DMS53 treated with DMSO at 0.1 percent for 48 hours (cell line): ENCODE measurements around the gene VSIR.
A peak's percentile ranks its signal among the peaks of the same experiment; 100 is the strongest.

Source experiments
- DNase-seq: peaks from one replicate; lab custom pipeline; 2025; ENCODE audit not compliant: unreplicated experiment; lab: John Stamatoyannopoulos, UW

The VSIR gene

DNA sequence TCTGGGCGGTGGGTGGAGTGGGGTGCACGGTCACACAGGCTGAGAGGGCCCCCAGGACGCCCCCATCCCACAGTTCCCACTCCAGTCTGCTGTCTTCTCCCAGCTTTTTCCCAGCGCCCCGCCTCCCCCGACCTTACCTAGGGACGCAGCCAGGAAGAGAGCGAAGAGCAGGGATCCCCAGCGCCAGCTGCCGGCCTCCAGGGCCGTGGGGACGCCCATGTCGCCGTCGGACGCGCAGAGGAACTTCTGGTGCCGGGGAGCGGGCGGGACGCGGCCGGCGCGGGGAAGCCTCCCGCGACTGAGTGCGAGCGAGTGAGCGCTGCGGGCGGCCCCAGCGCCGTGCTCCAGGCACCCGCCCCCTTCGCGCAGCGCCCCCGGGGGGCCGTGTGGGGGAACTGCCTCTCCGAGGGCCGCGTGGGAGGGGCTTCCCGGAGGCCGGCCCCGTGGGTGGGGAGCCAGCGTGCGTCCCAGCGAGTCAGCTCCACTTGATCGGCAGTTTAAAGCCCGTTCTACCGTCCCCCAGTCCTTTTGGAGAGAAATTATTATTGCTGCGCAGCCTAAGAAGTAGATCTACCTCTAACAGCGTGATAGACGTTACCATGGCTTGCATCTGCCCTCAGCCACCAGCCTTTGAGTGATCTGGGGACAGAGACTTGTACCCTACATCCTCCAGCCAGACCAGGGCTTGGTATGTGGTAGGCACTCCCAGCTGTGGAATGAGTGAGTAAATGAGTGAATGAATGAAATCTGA is at the start of gene VSIR:
VSIR (minus strand) TSS at position 300 of the 751 bp plus-strand sequence; CDS start at position 219, 81 bp downstream.
- peak; percentile 73 for DNase-seq

DNA sequence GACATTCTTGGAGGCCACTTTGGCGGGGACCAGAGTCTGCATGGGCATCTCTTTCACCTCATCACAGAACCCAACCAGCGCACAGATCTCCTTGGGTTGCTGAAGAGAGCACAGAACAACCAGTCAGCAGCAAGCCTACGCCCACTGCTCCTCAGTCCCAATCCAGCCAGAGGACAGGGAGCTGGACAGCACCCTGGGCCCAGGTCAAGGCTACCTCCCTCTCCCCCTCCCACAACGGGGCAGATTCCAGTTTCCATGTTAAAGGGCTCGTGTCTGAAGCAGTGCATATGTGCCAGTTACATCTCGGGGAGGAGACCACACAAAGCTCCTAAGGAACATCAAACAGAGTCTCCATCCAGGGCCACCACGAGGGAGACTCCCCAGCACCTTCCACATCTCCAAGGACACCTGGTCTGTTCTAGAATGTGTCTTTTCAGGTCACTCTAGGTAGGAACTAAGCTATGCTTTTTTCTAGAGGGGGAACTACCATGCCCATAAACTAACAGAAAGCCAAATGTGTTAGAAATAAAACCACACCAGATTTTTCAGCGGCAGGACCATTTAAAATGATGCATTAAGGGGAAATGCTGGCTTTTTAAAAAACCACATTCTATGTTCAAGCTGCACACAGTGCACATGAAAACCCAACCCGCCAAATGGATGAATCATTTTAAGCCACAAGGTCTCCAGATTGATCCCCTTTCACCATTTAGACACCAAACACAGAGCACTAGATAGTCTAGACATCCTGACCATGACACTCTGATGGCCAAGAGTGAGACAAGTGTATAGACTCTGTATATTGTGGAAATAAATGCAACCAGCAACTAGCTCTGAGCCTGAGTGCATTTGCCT is 48.8 kb upstream of the VSIR start:
- DNase-seq = no peak

DNA sequence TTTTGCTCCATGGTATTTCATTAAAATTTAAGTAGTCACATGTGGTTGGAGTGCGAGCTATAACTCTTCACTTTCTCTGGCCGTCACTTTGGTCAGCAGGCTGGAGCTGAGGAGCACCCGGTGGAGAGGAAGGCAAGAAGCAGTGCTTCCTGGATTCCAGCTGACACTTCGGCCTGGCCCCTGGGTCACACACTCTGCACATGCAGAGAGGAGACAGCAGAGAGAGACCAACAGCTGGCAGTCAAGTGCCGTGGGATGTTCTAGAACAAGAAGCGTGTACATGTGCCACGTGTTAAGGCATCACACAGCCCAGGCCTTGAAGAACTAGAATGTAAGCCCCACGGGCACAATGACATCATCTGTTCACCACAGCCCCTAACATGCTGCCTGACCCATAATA is 47.6 kb upstream of the VSIR start:
- no peak for DNase-seq

DNA sequence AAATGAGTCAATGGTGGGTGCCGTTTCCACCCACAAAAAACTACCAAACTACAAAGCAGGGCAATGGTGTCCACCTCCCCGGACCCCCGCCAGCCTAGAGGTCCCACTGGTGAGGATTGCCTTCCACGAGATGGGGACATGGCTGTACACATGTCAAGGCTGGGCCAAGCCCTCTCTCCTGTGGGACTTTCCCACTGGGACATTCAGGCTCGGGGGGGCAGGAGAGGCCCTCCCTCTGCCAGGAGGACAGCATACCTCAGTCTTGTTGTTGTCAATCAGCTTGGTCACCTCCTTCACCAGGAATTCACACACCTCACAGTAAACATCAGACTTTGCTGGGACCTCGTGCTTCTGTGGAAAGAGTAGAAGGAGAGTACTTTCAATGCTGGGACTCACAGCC is 46.7 kb upstream of the VSIR start:
- no peak for DNase-seq

DNA sequence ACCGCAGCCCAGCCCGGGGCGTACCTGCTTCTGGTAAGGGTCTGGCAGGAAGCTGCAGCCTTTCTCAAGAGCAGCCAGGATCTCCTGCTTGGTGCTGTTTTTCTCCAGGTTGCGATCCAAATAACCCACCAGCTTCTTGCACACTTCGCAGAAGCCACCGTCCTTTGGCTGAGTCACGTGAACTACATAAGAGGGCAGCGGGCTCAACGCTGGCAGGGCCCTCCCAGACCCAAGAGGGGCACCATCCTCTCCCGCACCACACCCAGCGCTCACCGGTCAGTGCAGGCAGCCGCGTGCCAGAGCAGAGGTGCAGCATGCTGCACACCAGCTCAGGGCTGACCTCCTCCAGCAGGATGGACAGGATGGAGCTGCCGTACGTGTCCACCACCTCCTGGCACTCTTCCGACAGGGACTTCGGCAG is 46.1 kb upstream of the VSIR start:
- no peak for DNase-seq

DNA sequence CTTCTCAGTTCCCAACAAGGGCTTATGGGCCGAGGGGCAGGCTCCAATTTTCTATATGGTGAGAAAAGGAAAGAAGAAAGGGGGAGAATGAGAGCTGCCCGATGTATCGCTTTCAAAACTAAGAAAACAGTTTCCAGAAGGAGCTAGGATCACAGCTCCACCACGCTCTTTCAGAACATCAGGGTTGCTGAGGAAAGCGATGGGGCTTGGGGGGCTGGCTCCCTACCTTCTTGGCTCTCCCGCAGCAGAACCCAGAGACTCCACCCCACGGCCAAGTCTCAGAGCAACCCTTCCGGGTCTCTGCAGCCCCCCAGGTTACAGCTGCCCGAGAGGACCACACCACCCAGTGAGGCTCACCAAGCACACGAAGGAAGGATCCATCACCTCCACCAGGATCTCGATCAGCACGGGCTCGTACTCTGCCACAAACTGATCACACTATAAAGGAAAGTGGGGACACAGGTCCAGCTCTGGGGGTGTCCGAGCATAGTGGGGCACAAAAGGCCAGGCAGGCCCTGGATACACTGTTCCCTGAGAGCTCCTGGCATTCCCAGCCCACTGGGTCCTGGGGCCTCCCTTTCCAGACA is 45.4 kb upstream of the VSIR start:
- no peak for DNase-seq

DNA sequence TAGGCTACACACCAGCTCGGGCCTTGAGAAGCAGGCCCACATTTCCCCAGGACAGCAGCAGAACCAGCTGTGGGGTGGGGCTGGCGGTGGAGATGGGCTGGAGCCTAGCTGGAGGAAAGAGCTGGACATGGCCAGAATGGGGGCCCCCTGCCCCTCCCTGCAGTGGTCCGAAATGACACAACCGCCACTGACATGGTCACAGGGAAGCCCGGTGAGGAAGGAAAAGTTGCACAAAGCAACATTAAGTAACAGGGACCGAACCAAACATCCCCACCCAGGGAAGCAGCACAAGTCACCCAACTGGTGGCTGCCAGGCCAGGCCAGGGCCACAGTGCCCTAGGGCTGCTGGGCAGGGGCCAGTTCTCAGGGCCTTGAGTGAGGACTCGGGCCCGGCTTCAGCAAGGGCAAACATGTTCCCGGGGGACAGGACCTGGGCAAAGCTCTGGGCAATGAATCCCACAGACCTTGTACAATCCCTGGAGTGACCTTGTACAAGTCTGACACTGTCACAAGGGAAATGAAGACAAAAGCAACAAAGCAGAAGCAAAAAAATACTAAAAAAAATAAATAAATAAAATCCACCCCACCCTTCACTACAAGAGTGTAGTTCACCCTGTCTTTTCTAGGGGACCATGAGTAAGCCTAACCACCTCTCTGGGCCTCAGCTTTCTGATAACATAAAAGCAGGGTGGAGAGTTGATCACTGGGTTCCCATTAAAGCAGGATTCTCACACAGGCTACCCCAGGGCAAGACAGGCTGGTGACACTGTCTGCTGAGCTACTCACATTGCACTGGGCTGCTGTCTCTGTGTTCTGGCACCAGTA is 44.7 kb upstream of the VSIR start:
- no peak for DNase-seq

DNA sequence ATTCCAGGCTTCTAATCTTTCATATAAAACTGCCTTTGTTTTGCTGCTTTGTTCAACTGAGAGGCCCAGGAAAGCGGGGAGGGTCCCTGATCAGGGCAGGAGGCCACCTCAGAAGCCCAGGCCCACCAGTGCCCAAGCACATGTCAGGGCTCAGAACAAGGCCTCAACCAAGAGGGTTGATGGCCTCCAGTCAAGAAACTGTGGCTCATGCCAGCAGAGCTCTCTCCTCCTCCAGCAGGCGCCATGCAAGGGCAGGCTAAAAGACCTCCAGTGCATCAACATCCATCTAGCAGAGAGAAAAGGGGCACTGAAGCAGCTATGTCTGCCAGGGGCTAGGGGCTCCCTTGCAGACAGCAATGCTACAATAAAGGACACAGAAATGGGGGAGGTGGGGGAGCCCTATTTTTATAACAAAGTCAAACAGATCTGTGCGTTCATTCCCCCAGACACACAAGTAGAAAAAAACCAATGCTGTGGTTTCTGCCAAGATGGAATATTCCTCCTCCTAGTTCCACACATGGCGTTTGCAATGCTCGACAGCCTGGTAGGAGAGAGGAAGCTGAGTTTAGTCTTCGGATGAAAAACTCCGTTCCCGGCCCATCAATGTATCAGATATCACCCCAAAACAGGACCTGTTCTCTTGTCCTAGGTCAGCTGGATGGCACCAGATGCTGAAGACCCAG is 43.8 kb upstream of the VSIR start:
- no peak for DNase-seq

DNA sequence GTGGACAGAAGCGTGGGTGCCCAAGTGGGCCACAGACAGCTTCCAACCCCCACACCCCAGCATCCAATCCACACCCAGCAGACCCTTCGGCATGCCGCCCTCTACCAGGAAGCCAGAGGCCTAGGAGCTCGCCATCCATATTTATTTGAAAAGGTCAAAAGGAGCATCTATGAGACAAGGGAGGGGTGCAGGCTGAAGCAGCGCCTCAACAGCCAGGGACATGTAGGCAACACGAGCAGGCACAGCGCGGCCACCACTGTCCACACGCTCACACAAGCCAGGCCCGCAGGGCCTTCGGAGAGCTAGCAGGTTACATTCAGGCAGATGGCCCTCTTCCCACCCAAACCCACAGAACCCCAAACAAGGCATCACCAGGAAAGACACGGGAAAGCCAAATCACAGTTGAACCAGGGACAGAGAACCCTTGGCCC is 43.1 kb upstream of the VSIR start:
- no peak for DNase-seq

DNA sequence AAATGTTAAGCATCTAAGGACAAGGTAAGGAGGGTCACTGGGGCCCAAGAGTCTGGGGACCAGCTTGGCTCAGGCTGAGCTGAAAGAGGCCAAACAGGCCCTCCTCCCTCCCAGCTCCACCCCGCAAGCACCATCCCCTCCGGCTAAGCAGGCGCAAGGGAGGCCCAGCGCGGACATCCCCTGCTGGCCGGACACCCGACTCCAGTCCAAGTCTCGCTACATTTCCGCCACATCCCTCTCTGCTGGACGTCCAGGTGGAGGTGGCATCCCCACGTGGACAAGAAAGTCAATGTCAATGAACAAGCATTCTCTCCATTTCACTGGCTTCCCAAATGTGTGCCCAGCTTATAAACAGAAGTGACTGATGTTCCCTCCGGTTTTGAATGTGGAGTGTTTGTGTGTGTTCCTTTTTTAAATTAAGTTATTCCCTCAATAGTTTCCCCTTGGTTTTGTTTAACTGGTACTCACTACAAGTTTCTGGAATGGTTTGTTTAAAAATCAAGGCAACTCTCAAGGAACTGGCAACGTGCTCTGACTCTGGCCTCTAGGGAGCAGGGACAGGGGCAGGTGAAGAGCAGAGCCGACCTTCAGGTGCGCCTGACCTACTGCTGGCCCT is 42.3 kb upstream of the VSIR start:
- DNase-seq = no peak

DNA sequence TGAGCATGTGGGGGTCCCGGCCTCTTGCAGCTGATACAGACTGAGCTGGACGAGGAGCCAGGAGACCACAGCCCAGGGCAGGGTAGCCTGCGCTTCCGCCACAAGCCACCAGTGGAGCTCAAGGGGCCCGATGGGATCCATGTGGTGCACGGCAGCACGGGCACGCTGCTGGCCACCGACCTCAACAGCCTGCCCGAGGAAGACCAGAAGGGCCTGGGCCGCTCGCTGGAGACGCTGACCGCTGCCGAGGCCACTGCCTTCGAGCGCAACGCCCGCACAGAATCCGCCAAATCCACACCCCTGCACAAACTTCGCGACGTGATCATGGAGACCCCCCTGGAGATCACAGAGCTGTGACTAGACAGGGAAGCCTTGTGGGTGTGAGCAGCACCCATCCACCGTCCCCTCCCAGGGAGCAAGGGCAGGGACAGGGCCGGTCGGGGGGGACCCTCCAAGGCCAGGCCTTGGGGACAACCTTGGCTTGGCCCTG is 41.6 kb upstream of the VSIR start:
- no peak for DNase-seq

DNA sequence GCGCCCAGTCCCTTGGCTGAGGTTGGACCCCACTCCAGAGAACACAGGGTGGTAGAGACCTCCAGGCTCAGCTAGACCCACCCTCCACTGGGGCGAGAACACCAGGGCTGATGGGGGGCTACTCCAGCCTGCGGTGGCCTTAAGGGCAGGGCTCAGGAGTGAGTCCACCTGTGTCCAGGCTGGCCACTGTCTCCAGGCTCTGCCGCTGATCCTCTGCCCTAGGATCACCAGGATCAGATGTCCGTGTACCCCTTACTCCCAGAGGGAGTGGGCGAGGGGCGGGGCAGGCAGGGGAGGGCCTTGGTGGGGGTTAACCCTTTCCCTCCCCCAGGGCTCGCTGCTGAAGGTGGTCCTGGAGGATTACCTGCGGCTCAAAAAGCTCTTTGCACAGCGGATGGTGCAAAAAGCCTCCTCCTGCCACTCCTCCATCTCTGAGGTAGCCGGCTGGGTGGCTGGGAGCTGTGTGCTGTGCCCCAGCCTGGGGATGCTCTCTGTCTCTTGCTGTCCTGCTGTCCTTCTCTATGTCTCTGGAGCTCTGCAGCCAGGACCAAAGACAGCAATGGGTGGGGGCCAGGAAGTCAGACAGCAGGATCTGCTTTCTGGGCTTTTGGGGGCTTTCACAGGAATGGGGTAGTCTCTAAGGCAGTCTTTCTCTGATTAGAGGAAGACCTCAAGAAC is 39.7 kb upstream of the VSIR start:
- no peak for DNase-seq

DNA sequence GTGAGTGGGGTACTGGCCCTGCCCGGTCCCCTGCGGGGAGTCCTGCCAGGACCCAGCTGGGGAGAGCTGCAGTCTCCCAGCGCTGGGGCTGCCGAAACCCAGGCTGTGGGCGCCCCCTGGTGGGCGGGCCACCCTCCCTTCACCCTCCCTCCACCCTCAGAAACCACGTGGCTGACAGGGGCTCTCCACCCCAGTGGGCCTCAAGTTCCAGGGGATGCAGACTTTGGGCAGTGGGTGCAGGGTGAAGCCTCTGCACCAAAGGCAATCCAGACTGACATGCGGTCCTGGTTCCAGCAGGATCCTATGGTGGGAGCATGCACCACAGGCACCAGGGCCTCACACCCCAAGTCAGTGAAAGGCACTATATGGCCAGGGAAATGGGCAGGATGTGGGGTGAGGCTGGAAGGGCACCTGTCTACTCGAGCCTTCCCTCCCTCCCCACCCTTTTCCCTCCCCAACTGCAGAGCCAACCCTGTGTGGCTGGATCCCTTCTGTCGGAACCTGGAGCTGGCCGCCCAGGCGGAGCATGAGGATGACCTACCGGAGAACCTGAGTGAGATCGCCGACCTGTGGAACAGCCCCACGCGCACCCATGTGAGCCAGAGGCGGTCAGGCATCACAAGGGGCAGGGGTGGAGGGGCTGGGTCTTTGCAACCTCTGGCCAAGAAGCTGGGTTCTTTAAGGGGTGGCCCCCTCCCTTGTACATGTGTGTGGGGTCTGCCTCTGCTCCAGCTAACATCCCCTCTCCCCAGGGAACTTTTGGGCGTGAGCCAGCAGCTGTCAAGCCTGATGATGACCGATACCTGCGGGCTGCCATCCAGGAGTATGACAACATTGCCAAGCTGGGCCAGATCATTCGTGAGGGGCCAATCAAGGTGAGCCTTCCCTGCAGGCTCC is 38.9 kb upstream of the VSIR start:
- peak; percentile 2 for DNase-seq

DNA sequence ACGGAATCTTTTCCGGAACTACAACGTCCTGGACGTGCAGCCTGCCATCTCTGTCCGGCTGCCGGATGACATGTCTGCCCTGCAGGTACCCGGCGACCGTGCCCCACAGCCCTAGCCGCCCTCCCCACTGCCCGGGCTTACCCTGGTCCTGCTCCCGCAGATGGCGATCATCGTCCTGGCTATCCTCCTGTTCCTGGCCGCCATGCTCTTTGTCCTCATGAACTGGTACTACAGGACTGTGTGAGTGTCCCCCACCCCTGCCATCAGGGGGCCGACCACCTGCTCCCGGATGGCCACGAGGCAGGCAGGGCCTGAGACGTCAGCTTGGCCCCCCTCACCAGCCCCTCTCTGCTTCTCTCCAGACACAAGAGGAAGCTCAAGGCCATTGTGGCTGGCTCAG is 38.0 kb upstream of the VSIR start:
- no peak for DNase-seq

DNA sequence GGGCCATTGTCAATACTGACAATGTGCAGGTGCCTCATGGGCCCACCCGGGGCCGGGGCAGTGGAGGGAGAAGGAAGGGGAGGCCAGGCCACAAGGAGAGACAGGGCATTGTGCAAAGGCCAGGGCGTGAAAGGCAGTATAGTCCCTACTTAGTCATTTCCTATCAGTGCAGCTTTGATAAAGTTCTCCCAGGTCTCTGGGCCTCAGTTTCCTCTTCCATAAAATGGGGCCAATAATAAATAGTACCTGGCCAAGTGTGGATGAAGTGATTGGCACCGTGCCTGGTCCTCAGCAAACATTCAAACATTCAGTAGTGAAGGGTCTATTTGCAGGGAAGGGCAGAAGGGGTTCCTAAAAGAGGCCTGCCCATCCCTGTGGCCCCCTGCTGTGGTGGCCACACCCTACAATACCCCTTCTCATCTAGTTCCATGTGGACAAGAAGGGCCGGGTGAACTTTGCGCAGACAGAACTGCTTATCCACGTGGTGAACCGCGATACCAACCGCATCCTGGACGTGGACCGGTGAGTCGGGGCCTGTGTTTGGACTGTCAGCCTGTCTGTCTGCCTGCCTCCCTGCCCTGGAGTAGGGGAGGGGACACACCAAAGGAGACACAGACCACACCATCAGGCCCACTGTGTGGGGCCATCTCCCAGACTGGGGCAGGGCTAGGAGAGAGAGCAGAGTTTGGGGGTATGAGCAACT is 36.9 kb upstream of the VSIR start:
- DNase-seq = no peak

DNA sequence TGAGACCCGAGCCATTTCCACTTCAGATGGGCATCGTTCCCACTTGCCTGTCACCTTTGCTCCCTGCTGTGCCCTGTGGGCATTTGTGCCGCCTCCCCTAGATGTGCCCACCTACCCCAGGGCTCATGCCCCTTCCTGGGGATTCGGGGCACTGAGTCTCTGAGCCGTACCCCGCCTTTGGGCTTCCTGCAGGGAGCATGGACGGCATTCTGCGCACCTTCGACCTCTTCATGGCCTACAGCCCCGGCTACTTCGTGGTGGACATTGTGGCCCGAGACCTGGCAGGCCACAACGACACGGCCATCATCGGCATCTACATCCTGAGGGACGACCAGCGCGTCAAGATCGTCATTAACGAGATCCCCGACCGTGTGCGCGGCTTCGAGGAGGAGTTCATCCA is 36.3 kb upstream of the VSIR start:
- DNase-seq = no peak
